Stimulated activated CD4-positive, alpha-beta T cell treated with anti-CD3 and anti-CD28 coated beads, TNF-alpha, amount 100 ng/mL, for 1 hour (primary cell): Measurements from ENCODE around the gene SIT1.

Experiments used
- DNase-seq, 3 donors: peaks; one replicate each; pipeline ENCODE4 v3.0.0-alpha.2; 2020; ENCODE audit warnings: low read depth in 3 of 3, low spot score in 1 of 3

SIT1 gene

DNA sequence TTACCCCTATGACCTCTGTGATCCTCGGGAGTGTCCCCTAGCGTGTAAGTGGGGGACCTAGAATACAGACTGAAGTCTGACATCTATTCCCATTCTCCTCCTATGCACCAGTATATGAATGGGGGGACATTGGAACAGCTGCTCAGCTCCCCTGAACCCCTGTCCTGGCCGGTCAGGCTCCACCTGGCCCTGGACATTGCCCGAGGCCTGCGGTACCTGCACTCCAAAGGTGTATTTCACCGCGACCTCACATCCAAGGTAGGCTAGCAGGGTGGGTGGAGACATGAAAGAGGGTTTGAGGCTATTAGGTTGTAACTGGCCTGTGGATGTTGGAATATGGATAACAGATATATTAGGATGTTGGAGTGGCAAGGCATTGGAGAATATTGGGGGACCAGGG is 44.0 kb downstream of the SIT1 start:
- DNase-seq, result no peak

DNA sequence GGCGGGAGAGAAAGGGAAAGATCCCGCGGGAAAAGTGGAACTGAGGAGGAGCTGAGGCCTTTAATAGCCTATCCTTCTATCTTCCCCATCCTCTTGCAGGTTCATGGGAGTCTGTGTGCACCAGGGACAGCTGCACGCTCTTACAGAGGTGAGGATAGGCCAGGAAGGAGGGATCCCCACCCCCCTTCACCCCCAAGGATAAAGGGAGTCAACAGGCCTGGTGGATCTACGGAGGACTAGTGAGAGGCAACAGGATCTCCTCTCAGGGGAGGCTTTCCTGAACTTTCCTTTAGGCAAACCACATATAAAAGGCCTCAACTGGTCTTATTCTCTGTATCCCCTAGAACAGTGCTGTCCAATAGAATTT is 44.6 kb downstream of the SIT1 start:
- no peak for DNase-seq

DNA sequence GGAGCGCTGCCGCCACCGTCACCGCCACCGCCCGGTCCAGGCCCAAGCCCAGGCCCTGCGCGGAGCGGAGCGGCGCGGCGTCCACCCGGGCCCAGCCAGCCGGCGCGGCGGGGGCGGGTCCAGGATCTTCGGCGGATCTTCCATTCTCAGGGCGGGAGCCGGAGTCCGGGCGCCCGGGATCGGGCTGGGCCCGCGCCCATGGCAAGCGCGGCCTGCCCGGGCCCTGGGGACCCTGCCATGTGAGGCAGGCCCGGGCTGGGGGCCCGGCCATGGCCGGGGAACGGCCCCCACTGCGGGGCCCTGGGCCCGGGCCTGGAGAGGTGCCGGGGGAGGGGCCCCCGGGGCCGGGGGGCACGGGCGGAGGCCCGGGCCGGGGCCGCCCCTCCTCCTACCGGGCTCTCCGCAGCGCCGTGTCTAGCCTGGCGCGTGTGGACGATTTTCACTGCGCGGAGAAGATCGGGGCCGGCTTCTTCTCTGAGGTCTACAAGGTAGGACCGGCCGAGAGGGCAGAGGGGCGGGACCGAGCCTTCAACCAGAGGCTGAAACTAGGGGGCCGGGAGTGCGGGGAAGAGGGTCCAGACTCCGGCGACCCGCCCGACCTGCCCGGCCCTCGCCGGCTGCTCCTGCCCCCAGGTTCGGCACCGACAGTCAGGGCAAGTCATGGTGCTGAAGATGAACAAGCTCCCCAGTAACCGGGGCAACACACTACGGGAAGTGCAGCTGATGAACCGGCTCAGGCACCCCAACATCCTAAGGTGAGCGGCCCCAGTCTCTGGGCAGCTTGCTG is 45.2 kb downstream of the SIT1 start:
- peak in 1 of 3 donors; percentile 16 for DNase-seq

DNA sequence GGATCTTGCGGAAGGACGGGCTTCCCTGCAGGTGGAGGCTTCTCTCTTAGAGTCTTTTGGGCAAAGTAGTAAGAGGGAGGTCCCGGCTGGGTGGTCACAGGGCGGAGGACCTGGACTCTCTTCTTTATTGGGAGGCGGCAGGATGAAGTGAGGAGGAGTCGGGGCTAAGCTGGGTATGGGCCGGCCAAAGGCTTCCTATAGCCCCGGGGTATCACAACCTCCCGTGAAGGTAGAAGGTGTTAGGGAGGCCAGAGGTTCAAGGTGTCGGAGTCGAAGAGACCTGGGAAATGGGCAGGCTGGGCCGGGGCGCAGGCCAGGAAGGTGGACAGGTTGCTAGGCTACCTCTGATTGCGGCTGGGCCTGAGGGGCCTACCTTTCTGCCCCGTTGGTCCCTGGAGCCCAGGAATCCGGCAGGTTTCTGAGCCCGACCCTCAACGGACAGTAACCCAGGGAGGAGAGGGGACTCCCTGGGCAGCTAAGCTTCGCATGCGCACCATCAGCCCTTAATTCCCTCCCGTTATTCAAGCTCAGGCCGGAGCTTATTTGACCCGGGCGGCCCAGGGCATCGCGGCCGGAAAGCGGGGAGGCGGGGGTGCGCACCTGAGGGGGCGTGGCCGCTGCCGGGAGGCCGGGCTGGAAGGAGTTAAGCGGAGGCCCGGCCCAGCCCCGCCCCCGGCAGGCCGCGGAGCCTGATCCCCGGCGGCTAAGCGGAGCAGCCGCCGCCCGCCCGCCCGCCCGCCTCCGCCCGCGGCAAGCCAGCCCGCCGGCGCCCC is 46.0 kb downstream of the SIT1 start, which contains the start of gene TESK1:
Gene TESK1 (plus strand): TSS at position 685 of the 773 bp plus-strand sequence. CDS start 358 bp downstream, outside the sequence.
- DNase-seq, result peak; percentile 50 to 71 (median 58)

DNA sequence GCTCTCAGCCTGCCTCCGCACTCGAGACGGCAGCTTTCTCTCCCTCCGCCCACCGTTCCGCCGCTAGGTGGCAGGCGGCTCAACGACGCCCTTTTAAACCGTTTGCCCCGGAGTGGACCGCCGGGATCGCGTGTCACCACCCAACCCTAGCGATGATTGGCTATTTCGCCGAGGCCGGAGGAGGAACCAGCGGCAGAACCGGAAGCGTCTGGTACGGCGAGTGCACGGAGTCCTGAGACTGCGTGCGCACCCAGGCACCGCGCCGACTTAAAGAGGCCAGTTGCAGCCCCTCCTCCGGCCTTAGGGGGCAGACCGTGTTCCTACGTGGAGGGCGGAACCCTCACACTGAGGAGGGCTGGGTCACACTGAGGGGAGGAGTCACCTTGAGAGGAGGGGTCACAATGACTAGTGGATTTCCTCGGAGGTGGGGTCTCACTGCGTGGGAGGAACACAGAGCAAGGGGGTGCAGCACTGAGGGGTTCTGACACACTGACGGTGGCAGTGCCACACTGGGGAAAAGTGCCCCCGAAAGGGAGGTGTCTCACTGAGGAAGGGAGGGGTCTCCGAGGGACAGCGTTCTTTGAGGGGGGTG is 46.6 kb downstream of the SIT1 start:
- DNase-seq, result peak; percentile 95 to 98 (median 98)

DNA sequence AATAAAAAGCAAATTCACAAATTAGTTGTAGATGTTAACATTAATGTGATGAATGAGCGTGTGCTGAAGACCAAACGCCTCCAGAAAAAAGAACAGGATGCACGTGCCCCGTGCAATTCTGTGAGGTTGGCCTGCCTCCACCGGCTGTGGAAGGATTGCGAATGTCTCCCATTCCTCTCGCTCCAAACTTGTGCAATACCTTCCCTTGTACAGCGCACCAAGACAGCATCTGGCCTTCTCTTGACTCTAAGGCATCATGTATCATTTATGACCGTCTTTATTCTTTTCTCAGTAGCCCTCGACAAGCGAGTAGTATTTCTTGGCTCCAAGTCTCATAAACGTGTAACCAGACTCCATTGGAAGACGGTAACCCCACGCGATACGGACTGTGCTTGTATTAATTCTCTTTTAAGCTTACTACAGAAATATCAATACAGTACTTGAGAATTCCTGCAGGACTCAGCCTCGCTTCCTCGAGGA is 47.2 kb downstream of the SIT1 start:
- DNase-seq, result no peak

DNA sequence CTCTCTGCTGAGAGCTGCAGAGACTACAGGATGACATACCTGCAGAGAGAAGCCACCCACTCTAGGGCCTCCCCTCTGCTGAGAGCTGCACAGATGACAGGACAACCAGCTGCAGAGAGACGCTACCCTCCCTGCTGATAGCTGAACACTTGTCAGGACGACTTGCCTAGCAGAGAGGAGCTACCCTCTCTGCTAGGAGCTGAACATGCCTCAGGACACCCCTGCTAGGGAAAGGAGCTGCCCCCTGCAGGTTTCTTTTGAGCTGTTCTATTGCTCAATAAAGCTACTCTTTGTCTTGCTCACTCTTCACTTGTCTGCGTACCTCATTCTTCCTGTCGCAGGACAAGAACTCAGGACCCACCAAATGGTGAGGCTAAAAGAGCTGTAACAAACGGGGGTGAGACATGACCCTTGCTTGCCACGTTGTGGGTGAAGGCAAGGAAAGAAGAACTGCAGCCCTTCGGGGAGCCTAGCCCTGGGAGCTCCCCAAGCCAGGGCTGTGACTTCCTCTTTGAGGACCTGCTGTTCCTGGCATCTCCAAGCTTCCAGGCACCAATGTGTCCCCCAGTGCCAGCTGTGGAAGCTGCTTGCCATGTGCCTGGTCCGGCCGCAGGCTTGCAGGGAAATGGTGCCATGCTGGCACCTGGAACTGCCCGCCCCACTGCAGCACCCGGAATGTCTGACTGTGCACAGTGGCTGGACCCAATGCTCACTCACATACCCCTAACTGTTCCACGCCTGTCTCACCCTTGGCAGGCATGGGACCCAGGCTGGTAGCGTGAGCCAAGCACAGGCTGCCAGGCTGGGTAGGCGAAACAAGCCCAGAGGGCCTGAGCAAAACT is 50.7 kb downstream of the SIT1 start:
- DNase-seq, result no peak
